ENCODE data around the gene ACTR6.

Gene ACTR6

GRCh38 chr12:100266835-100267602 lies 66.4 kb downstream of the ACTR6 start, which contains the start of the genes DEPDC4 and SCYL2:
Gene DEPDC4, minus strand, starts transcription at chr12:100267079. Its CDS starts 3 bp downstream, at chr12:100267076.
Gene SCYL2, plus strand, starts transcription at chr12:100267177. Its CDS starts 15,794 bp downstream, at chr12:100282971.
- no peaks in the 10 kb centered on the region for H3K9me3 ChIP-seq (ENCODE audit: control insufficient read depth, low read length)
- peak within 1 kb of the TSS; percentile 97 for H3K4me3 ChIP-seq (ENCODE audit: extremely low read depth, insufficient read depth, low read length, poor library complexity, severe bottlenecking)
- no peaks in the 10 kb centered on the region for H3K4me1 ChIP-seq (ENCODE audit: control insufficient read depth, insufficient read depth, low read length, poor library complexity, severe bottlenecking)
- peak within 1 kb of the TSS; percentile 97 for H3K27ac ChIP-seq (ENCODE audit: low read depth, low read length, severe bottlenecking)
- H3K36me3 ChIP-seq (ENCODE audit: control insufficient read depth, insufficient read depth, low read length), result peaks cover 10% of the 10 kb centered on the region
- 1% methylated on average over 38 to 49 of the region's 62 CpGs for WGBS, 2 experiments (ENCODE audit: insufficient coverage in 2 of 2)

- 0 to 1% methylated on average over 21 to 25 of the region's 33 CpGs for WGBS, 2 experiments (ENCODE audit: insufficient coverage in 2 of 2)
- Histone ChIP-seq H3K4me3 (ENCODE audit: extremely low read depth, insufficient read depth, low read length, poor library complexity, severe bottlenecking) (peak overlapping the region; percentile 97), H3K27ac (ENCODE audit: low read depth, low read length, severe bottlenecking) (peak overlapping the region; percentile 97), H3K9me3 (ENCODE audit: control insufficient read depth, low read length) (no peaks in the 10 kb centered on the region), H3K36me3 (ENCODE audit: control insufficient read depth, insufficient read depth, low read length) (peaks cover 10% of the 10 kb centered on the region), H3K4me1 (ENCODE audit: control insufficient read depth, insufficient read depth, low read length, poor library complexity, severe bottlenecking) (no peaks in the 10 kb centered on the region)
These were observed 67.1 kb downstream of the ACTR6 start for GRCh38 chr12:100267603-100268281.

GRCh38 chr12:100268835-100269564 lies 68.4 kb downstream of the ACTR6 start:
- WGBS, 2 experiments (ENCODE audit: insufficient coverage in 2 of 2), result 46 to 58% methylated on average over 4 to 5 of the region's 5 CpGs
- no peaks in the 10 kb centered on the region for H3K9me3 ChIP-seq (ENCODE audit: control insufficient read depth, low read length)
- H3K36me3 ChIP-seq (ENCODE audit: control insufficient read depth, insufficient read depth, low read length), result peaks cover 15% of the 10 kb centered on the region
- peak overlapping the region; percentile 34 for H3K27ac ChIP-seq (ENCODE audit: low read depth, low read length, severe bottlenecking)
- H3K4me3 ChIP-seq (ENCODE audit: extremely low read depth, insufficient read depth, low read length, poor library complexity, severe bottlenecking), result peak overlapping the region; percentile 97
- H3K4me1 ChIP-seq (ENCODE audit: control insufficient read depth, insufficient read depth, low read length, poor library complexity, severe bottlenecking), result no peaks in the 10 kb centered on the region

GRCh38 chr12:100273782-100274181 lies 73.2 kb downstream of the ACTR6 start:
- Histone ChIP-seq H3K4me3 (ENCODE audit: extremely low read depth, insufficient read depth, low read length, poor library complexity, severe bottlenecking) (no peak overlapping the region), H3K36me3 (ENCODE audit: control insufficient read depth, insufficient read depth, low read length) (peaks cover 18% of the 10 kb centered on the region), H3K27ac (ENCODE audit: low read depth, low read length, severe bottlenecking) (no peak overlapping the region), H3K9me3 (ENCODE audit: control insufficient read depth, low read length) (no peaks in the 10 kb centered on the region), H3K4me1 (ENCODE audit: control insufficient read depth, insufficient read depth, low read length, poor library complexity, severe bottlenecking) (no peaks in the 10 kb centered on the region)
- 95% methylated on average over 4 of the region's 4 CpGs; no CpG with 5 or more reads in 1 of the 2 experiments for WGBS, 2 experiments (ENCODE audit: insufficient coverage in 2 of 2)

All from mesodermal cell (in vitro differentiated cells).